GM10266 (cell line): Measurements from ENCODE around the gene DIP2A.

Experiments
- DNase-seq: peaks from one replicate; pipeline ENCODE4 v3.0.0; 2012; ENCODE audit errors: extremely low spot score
- CTCF ChIP-seq: IDR thresholded peaks from 2 replicates; pipeline ENCODE4 v1.5.1; 2012; ENCODE audit warnings: mild to moderate bottlenecking, low read depth; ENCODE audit not compliant: control insufficient read depth, insufficient read depth; ENCODE audit errors: missing control alignments

DIP2A gene

GRCh38 chr21:46556802-46557201, 98.1 kb downstream of the DIP2A start:
- DNase-seq, result no peak

GRCh38 chr21:46557469-46557868, 98.8 kb downstream of the DIP2A start:
- TF ChIP-seq CTCF, result no peak
- no peak for DNase-seq

More at GRCh38 chr21:46556802-46557201, 98.1 kb downstream of the DIP2A start:
- TF ChIP-seq CTCF, result no peak

GRCh38 chr21:46557919-46558392, 99.3 kb downstream of the DIP2A start:
- no peak for TF ChIP-seq CTCF
- DNase-seq, result no peak

- DNase-seq, result no peak
- no peak for TF ChIP-seq CTCF
These were observed 100.7 kb downstream of the DIP2A start for GRCh38 chr21:46559291-46559983.

GRCh38 chr21:46560568-46561444, 102.1 kb downstream of the DIP2A start:
- TF ChIP-seq CTCF, result no peak
- no peak for DNase-seq

GRCh38 chr21:46561445-46562090, 102.9 kb downstream of the DIP2A start:
- DNase-seq, result no peak
- no peak for TF ChIP-seq CTCF
